K562 (cell line): Measurements from ENCODE around the gene COL1A1. TPM values are rescaled to one million over a fixed set of nuclear protein-coding genes. Genes with fewer than 3 reads are reported as not detected.

ENCODE experiments used
- E2F5 ChIP-seq: sonication (generic); formaldehyde crosslinking; IDR thresholded peaks from 2 replicates; pipeline ENCODE4 v1.8.0; 2022; ENCODE audit warnings: mild to moderate bottlenecking, missing genetic modification reagents
- HMG20A ChIP-seq: fragments of 450-650 bp; formaldehyde crosslinking; conservative IDR thresholded peaks from 2 replicates; pipeline ENCODE4 v1.4.0; 2020; ENCODE audit warnings: mild to moderate bottlenecking, mixed read lengths
- NFIC ChIP-seq: fragments of 450-650 bp; IDR thresholded peaks from 2 replicates; pipeline ENCODE4 v1.6.1; 2017; ENCODE audit warnings: mild to moderate bottlenecking, inconsistent platforms
- NFXL1 ChIP-seq: fragments of 450-650 bp; formaldehyde crosslinking; IDR thresholded peaks from 2 replicates; pipeline ENCODE4 v1.4.0; 2021; ENCODE audit warnings: mild to moderate bottlenecking
- NR0B1 ChIP-seq: fragments of 450-650 bp; IDR thresholded peaks from one replicate; pipeline ENCODE4 v1.6.1; 2018; ENCODE audit warnings: mild to moderate bottlenecking, moderate library complexity; ENCODE audit not compliant: partially characterized antibody
- PHF8 ChIP-seq: fragments of 200-600 bp; sonication (generic); IDR thresholded peaks from 2 replicates; pipeline ENCODE4 v1.6.1; 2012; ENCODE audit warnings: mixed run types, mild to moderate bottlenecking, inconsistent platforms, low read length, moderate library complexity, borderline replicate concordance
- PRPF4 ChIP-seq: fragments of 200-400 bp; formaldehyde crosslinking; IDR thresholded peaks from one replicate; pipeline ENCODE4 v1.6.1; 2017; ENCODE audit warnings: low read length, low read depth, mild to moderate bottlenecking; ENCODE audit not compliant: insufficient read depth, poor library complexity, severe bottlenecking
- ZBTB5 ChIP-seq: fragments of 450-650 bp; IDR thresholded peaks from 2 replicates; pipeline ENCODE4 v1.6.1; 2017; ENCODE audit warnings: antibody characterized with exemption
- ZNF253 ChIP-seq: fragments of 250-450 bp; sonication (Bioruptor Pico); conservative IDR thresholded peaks from 2 replicates; pipeline ENCODE4 v1.6.1; 2021; ENCODE audit warnings: mild to moderate bottlenecking
- ZNF75A ChIP-seq: fragments of 450-650 bp; formaldehyde crosslinking; IDR thresholded peaks from 2 replicates; pipeline ENCODE4 v1.4.0; 2020; ENCODE audit warnings: mild to moderate bottlenecking
- polyA plus RNA-seq, 8 experiments: library from polyadenylated mRNA; depleted of rRNA in 4 of 8; stranded (reverse) in 5 of 8; unstranded in 3 of 8; fragments of >200 nt; fragmentation: Nextera tagmentation in 2 of 8; fragmentation: Illumina TruSeq in 1 of 8; extraction: Ambion mirVana in 2 of 8; extraction: Trizol in 1 of 8; gene quantifications; 2 replicates each; pipeline versions ENCODE4 v1.2.1 to v1.2.3, GENCODE V29; 2011 to 2014; ENCODE audit warnings: inconsistent platforms in 1 of 8, missing spikeins in 1 of 8
- total RNA-seq, 7 experiments: library from RNA; depleted of rRNA in 6 of 7; stranded (reverse); fragments of >200 nt in 6 of 7; fragmentation: Illumina TruSeq in 2 of 7; extraction: Trizol in 2 of 7; gene quantifications; 2 replicates each; pipeline versions ENCODE4 v1.2.1 to v1.2.3, GENCODE V29; 2011 to 2021; ENCODE audit warnings: low replicate concordance in 1 of 7
- TF ChIP-seq, protein P1 (sequence below), 2 experiments: fragments of 450-650 bp in 1 of 2; sonication (generic) in 1 of 2; formaldehyde crosslinking in 1 of 2; IDR thresholded peaks; 2 replicates each; pipeline versions ENCODE4 v1.7.1 to v1.9.0; 2016 to 2022; ENCODE audit warnings: inconsistent platforms in 1 of 2, mild to moderate bottlenecking in 1 of 2, missing genetic modification reagents in 1 of 2
- TF ChIP-seq, protein P2 (sequence below): sonication (generic); formaldehyde crosslinking; IDR thresholded peaks from 2 replicates; pipeline ENCODE4 v1.9.0; 2022; ENCODE audit warnings: mild to moderate bottlenecking, missing genetic modification reagents

Gene COL1A1
- total and polyA plus RNA-seq, 9 of the 15 experiments (the other 6 are each of a cell fraction or from before 2014, with no cell fraction given) = 0.04 to 3.4 (median 0.18) TPM

DNA sequence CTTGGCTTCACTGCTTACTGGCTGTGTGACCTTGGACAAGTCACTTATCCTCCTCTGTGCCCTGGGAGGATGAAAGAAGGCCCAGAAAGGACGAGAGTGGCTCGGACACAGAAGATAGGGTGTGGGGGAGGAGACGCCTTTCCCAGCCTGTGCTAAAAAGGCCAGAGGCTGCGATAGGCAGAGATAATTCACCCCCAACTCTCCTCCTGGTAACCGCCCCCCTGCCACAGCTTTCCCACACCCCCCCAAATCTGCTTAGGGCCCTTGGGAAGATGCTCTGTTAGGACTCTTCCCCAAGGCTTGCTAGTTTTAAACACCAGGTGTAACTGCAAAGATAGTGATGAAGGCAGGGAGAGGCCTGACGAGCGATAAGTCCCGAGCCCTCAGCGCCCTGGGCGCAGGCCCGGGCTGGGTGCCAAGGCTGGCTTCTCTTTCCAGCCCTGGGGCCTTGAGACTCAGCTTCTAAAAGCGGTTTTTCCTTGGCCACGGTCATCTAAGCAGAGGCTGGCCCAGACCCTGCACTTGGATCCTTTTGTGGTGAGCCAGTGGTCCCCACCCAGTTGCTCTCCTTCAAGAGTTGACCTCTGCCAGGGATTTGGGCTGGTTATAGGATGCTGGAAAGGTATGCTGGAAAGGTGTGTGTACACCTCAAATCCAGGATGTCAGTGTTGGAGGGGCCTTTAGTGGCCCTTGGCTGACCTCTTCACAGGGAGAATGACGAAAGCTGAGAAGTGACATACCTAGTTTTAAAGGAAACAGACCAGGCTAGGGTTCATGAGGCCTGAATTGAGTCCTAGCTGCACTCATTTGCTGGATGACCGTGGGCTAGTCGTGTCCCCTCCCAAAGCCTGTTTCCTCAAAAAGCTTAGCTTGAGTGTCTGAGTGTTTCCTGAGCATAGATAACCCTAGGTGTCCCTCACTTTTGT, 47.5 kb downstream of the COL1A1 start (continued):
- TF ChIP-seq, protein P1, sequence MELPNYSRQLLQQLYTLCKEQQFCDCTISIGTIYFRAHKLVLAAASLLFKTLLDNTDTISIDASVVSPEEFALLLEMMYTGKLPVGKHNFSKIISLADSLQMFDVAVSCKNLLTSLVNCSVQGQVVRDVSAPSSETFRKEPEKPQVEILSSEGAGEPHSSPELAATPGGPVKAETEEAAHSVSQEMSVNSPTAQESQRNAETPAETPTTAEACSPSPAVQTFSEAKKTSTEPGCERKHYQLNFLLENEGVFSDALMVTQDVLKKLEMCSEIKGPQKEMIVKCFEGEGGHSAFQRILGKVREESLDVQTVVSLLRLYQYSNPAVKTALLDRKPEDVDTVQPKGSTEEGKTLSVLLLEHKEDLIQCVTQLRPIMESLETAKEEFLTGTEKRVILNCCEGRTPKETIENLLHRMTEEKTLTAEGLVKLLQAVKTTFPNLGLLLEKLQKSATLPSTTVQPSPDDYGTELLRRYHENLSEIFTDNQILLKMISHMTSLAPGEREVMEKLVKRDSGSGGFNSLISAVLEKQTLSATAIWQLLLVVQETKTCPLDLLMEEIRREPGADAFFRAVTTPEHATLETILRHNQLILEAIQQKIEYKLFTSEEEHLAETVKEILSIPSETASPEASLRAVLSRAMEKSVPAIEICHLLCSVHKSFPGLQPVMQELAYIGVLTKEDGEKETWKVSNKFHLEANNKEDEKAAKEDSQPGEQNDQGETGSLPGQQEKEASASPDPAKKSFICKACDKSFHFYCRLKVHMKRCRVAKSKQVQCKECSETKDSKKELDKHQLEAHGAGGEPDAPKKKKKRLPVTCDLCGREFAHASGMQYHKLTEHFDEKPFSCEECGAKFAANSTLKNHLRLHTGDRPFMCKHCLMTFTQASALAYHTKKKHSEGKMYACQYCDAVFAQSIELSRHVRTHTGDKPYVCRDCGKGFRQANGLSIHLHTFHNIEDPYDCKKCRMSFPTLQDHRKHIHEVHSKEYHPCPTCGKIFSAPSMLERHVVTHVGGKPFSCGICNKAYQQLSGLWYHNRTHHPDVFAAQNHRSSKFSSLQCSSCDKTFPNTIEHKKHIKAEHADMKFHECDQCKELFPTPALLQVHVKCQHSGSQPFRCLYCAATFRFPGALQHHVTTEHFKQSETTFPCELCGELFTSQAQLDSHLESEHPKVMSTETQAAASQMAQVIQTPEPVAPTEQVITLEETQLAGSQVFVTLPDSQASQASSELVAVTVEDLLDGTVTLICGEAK (IDR thresholded peaks at IDR 0.05) = no peak
- TF ChIP-seq, protein P1 (CRISPR knock-in tag; IDR thresholded peaks at IDR 0.05) = no peak
- TF ChIP-seq, protein P2, sequence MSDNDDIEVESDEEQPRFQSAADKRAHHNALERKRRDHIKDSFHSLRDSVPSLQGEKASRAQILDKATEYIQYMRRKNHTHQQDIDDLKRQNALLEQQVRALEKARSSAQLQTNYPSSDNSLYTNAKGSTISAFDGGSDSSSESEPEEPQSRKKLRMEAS (CRISPR knock-in tag) = no peak; the same call in 1 of the 2 replicates
- no peak for TF ChIP-seq NR0B1
- no peak for TF ChIP-seq PRPF4
- TF ChIP-seq ZBTB5 = no peak
- TF ChIP-seq E2F5 (CRISPR knock-in tag) = no peak
- TF ChIP-seq PHF8 = no peak
- TF ChIP-seq HMG20A = no peak
- TF ChIP-seq ZNF75A (CRISPR knock-in tag) = no peak
- no peak for TF ChIP-seq NFXL1 (CRISPR knock-in tag)
- TF ChIP-seq ZNF253 = no peak
- peak; percentile 93 for TF ChIP-seq NFIC
